HG03520 (cell line): ENCODE measurements around the gene GNRHR.
"Not testable (repeated sequence)": the region's sequence is repeated elsewhere in the genome, so short reads cannot be mapped to it uniquely, and the experiment has no call there.

Experiments used
- ATAC-seq: cut with Tn5 transposase; IDR thresholded peaks from one replicate; pipeline ENCODE4 v1.9.1; 2021; ENCODE audit warnings: mild to moderate bottlenecking, moderate library complexity; ENCODE audit not compliant: unreplicated experiment

The GNRHR gene

DNA sequence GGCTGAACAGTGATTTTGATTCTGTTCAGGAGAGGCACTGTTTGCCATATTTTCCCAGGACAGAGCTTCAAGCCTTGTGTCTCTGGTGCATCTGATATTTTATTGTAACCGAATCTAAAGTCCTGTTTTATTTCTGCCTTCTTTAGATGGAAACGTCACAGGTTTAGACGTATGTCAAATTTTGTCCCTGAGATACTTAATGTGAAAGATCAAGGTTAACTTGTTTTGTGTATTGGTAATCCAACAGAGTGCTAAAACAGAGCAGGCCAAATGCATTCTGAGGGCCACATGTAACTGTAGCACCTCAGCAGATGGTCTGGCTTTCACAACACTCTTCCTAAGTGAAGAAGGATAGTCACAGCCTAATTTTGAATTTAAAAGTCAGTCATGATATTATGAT, at the start of gene GNRHR:
Gene GNRHR, minus strand, starts transcription at position 101 of the 400 bp plus-strand sequence. Its CDS starts 53 bp downstream, at position 48.
- no peak for ATAC-seq

GRCh38 chr4:67796810-67797209, 42.6 kb upstream of the GNRHR start:
- no peak for ATAC-seq

DNA sequence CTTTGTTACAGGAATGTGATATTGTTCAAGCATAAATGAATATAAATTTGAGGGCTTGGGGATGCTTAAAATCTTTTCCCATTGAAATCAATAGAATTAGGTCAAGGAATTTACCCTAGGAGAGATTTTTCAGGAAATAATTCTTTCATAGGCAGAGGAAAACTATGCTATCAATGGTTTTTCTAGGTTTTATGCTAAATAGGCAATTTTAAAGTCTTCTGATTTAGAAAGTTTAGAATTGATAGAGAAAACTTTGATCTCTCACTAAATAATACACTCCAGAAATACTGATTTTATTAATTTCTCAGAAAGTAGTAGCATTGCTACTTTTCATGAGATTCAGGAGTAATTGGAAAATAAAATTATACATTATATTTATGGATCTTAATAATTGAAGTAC, 36.5 kb upstream of the GNRHR start:
- ATAC-seq: no peak

- no peak for ATAC-seq
Observed at GRCh38 chr4:67787311-67787710, 33.1 kb upstream of the GNRHR start.

DNA sequence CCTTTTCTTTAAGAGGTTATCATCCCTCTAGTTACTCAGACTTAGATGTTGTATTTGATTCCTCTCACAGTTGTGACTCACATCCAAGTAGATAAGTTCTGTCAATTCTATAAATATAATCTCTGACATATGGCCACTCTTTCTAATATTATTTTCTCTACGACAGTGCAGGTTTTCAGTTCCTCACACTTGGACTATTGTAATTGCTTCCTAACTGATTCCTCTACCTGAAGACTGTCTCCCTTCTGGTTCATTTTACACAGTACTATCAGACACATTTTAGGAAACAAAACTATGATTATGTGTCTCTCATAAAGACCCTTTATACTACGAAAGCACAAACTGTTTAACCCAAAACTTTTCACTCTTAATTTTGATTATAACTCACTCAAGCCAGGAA, 31.3 kb upstream of the GNRHR start:
- no peak for ATAC-seq

- no peak for ATAC-seq
Observed at GRCh38 chr4:67779631-67780030, 25.4 kb upstream of the GNRHR start.

GRCh38 chr4:67776746-67777145, 22.6 kb upstream of the GNRHR start:
- ATAC-seq: no peak

DNA sequence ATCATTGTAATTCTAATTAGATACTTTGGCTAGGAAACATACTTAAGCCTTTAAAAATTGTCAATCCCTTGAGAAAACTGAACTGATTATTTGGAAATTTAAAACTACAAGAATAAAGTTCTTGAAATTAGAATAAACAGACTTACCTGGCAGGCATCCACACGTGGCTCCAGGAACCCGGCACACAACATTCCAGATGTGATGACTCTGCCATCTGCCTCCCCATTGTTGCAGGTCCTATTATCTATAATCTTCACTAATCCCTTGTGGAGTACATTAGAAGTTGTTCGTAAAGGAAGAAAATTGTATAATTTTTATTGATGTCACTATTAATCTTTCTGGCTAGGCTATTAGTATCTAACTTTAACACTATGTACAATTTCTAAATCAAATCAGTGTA, 16.2 kb upstream of the GNRHR start:
- ATAC-seq: no peak

DNA sequence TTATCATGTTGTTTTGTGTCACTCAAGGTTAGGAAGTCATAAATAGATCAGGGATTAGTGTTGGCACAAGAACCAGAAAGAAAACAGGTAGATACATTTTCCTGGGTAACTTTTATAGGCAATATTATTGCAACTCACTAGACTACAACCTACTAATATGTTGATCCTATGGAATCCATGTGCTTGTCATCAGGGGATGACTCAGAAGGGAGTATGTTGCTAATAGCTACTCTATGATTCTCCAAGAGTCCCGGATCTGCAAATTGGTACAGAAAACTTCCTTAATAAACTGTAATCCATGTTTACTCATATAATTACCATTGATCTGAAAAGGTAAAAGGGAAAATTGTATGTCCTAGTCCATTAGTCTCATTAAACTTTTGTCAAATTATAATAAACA, 11.7 kb upstream of the GNRHR start:
- no peak for ATAC-seq

DNA sequence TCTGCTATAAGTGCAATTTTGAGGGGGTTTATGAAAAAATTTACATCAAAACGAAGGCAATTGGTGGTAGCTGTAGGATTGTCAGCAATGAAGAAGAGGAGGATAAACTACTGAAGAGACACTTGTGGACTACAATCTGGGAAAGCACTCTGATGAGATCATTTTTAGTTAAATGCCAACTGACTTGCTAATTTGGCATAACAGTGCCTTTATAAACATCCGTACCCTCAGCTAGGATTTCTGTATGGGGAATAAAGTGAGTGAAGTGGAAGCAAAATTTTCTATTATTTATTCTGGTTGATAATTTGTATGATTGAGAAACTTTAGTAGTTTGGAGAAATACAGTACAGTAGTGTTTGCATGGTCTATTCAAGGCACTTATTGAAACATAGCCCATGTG, 11.2 kb upstream of the GNRHR start:
- no peak for ATAC-seq

- no peak for ATAC-seq
Observed at GRCh38 chr4:67764183-67764582, 10.0 kb upstream of the GNRHR start.

DNA sequence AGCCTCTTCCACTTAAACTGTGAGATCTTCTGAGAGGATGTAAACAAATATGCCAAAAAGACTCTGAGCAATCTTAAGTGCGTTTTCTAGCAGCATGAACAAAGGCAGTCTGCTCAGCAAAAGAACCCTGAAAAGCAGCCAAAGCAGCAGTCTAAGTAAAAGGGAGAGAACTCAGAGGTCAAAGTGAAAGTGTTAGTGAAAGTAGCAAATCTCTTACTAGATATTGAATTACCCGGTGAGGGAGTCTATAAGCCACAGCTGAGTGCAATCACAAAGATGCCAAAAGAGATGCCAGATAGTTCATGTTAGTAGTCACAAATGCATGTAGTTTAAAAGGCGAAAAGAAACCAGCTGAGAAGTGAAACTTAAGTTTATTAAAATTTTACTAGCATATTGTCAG, 7.9 kb upstream of the GNRHR start:
- peak; percentile 99 for ATAC-seq

- not testable (repeated sequence) for ATAC-seq
Observed at GRCh38 chr4:67756991-67757390, 2.8 kb upstream of the GNRHR start.

DNA sequence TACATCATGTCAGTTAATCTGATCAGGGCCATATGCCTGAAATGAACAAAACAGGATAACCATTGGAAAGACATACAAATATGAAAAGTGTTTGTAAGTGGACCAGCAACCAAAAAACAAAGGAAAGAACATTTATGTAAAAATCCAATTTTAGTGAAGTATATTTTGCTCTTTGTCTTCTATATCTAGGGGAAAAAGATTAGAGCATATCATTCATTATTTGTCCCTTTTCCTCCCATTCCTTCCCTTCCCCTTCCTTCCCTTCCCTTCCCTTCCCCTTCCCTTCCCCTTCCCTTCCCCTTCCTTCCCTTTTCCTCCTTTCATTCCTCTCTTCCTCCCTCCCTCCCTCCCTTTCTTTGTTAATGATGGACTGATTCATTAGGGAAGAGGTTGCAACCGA, 1.8 kb upstream of the GNRHR start:
- no peak for ATAC-seq

- no peak for ATAC-seq
Observed at GRCh38 chr4:67751260-67751659, 2.9 kb downstream of the GNRHR start.

GRCh38 chr4:67750691-67751090, 3.5 kb downstream of the GNRHR start:
- ATAC-seq: no peak

- ATAC-seq: no peak
Observed at GRCh38 chr4:67749286-67749685, 4.9 kb downstream of the GNRHR start.

GRCh38 chr4:67746797-67747495, 7.2 kb downstream of the GNRHR start:
- ATAC-seq: no peak

GRCh38 chr4:67744561-67745283, 9.5 kb downstream of the GNRHR start:
- no peak for ATAC-seq

DNA sequence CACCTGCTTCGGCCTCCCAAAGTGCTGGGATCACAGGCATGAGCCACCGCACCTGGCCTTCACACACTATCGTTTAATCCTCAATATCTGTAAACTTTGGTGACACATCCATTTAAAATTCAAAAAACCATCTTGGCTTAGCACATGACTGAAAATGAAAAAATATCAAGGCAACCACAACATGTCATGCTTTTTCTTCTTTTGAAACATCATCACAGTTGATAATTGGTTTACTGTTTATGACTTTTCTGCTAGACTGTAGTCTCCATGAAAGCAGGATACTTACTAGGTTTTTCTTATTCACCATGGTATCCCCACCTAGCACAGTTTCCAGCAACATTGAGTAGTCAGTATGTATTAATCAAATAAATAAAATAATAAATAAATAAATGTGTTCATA, 11.0 kb downstream of the GNRHR start:
- no peak for ATAC-seq

DNA sequence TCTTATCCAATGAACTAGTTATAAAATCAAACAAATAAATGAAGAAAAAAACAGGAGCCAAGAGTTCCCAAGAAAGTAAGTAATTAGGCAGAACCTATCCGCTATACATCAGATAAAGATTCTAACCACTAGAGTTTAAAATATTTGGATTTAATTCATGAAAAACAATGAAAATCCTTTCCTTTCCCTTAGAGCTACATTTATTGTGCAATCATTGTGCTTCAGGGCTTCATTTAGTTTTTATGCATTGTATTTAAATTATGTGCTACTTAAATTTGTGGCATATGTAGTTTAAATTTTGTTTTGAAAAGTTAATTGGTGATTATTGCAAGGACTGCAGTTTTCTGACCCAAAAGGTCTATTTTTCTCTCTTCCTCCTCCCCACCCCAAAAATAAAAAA, 17.9 kb downstream of the GNRHR start:
- no peak for ATAC-seq

DNA sequence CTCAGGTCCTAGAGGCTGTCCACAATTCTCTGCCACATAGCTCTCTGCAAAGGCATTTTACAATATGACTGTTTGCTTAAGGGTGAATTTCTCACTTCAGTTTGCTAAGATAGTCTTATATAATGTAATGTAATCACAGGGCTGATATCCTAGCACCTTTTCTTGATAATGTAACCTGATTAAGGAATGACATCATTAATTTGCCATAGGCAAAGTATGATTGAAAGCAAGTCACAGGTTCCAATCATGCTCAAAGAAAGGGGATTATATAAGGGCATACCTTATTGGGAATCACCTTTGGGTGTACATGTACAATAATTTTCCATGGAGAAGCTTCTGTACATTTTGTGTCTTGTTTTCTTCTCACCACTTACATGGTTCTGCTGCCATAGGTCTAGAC, 18.9 kb downstream of the GNRHR start:
- ATAC-seq: no peak

GRCh38 chr4:67730511-67730910, 23.7 kb downstream of the GNRHR start:
- ATAC-seq: not testable (repeated sequence)
